Vagina (tissue), 2 donors: ENCODE measurements around the gene ADD3.

Source experiments
- CTCF ChIP-seq, 3 experiments: fragments of 450-650 bp in 2 of 3; fragments of 200-600 bp in 1 of 3; sonication (generic) in 1 of 3; IDR thresholded peaks; one replicate each; pipeline ENCODE4 v1.5.1; 2017 to 2019; ENCODE audit warnings: antibody characterized with exemption in 3 of 3, mild to moderate bottlenecking in 2 of 3, moderate library complexity in 2 of 3
- POLR2AphosphoS5 ChIP-seq, 2 donors: sonication (generic); formaldehyde crosslinking; IDR thresholded peaks; one replicate each; pipeline ENCODE4 v1.9.0; 2017; ENCODE audit warnings: antibody characterized with exemption in 2 of 2, mild to moderate bottlenecking in 2 of 2, low read depth in 1 of 2; ENCODE audit not compliant: insufficient read depth in 1 of 2

GRCh38 chr10:110181911-110182310 lies 174.1 kb downstream of the ADD3 start:
- TF ChIP-seq POLR2AphosphoS5 (IDR thresholded peaks at IDR 0.05; ENCODE audit: insufficient read depth in 1 of 2, low read depth in 1 of 2) = no peak
- no peak for TF ChIP-seq CTCF (IDR thresholded peaks at IDR 0.05)
